Hypothalamus (tissue), 51 donors: ENCODE measurements around the gene CSDE1.

Experiments
- DNase-seq, 51 donors: peaks; one replicate each; lab custom pipeline; 2025; lab: John Stamatoyannopoulos, UW

CSDE1 gene

GRCh38 chr1:114668373-114668772, 89.4 kb downstream of the CSDE1 start:
- DNase-seq: no peak

GRCh38 chr1:114666954-114667353, 90.8 kb downstream of the CSDE1 start:
- DNase-seq: no peak
